ENCODE results near the gene NPLOC4. TPM values are rescaled to one million over a fixed set of nuclear protein-coding genes. Genes with fewer than 3 reads are reported as not detected.

NPLOC4 gene
- total and polyA plus RNA-seq, 2 of the 13 experiments (the other 11 are each of a cell fraction or from before 2014, with no cell fraction given), result 57.0 to 97.0 TPM

DNA sequence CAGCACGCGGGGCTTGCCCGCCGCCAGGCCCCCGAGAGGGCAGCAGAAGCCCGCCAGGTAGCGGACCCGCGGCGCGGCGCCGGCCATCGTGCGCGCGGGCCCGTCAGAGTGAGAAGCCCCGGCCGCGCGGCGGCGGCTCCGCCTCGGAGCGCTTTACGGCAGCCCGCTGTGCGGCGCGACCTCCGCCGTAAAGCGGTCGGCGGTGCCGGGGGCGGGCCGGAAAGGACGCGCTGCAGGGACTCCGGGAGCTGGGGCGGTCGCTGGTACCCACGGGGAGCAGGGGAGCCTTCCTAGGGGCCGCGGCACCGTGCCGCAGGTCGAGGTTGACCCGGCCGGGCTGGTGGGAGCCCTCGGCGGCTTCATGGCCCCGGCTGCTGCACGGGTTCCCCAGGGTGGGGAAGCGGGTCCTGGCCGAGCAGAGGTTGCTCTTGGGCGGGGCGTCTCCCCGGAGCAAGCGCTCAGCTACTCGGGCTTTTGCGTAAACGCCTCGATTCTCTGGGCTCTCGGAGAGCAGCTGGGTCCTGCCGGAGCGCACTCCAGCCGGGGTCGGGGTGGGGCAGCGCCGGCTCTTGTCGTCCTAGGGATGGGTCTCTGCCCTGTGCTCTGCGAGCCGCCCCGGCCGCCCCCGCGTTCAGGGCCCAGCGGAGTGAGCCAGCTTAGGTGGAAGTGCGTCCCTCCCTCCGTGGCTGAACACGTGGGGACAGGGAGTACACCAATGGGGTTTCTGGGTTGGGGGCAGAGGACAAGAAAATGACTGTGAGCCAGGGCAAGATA, 84.5 kb downstream of the NPLOC4 start, which contains the start of gene FAAP100 (continued):
- TF ChIP-seq AGO1 (IDR thresholded peaks at IDR 0.05; ENCODE audit: low read depth, low read length, poor library complexity, severe bottlenecking) (peak; percentile 75), WIZ (CRISPR knock-in tag; IDR thresholded peaks at IDR 0.05) (no peak), HHEX (CRISPR knock-in tag; IDR thresholded peaks at IDR 0.05) (no peak), RNF2 (conservative IDR thresholded peaks at IDR 0.05; ENCODE audit: low read depth) (0 out of 2 replicates have a peak, but pooled peaks have one; percentile 50), ZNF446 (CRISPR knock-in tag; IDR thresholded peaks at IDR 0.05) (peak; percentile 80), NONO (IDR thresholded peaks at IDR 0.05) (no peak), NONO (CRISPR knock-in tag; conservative IDR thresholded peaks at IDR 0.05) (peak; percentile 86), ZFP41 (CRISPR knock-in tag; IDR thresholded peaks at IDR 0.05; ENCODE audit: borderline replicate concordance) (0 out of 2 replicates have a peak, but pooled peaks have one; percentile 26), ZNF296 (CRISPR knock-in tag; conservative IDR thresholded peaks at IDR 0.05) (0 out of 2 replicates have a peak, but pooled peaks have one; percentile 57), EHMT2 (IDR thresholded peaks at IDR 0.05; ENCODE audit: borderline replicate concordance, low read depth, low read length) (no peak), POLR2AphosphoS5 (IDR thresholded peaks at IDR 0.05; ENCODE audit: low read depth, low read length) (peak; percentile 82), ZNF256 (CRISPR knock-in tag; conservative IDR thresholded peaks at IDR 0.05) (no peak), IKZF4 (CRISPR knock-in tag; IDR thresholded peaks at IDR 0.05; ENCODE audit: borderline replicate concordance, low read depth, not compliant biosample characterization) (peak; percentile 78), FOXK2 (IDR thresholded peaks at IDR 0.05) (no peak), PAX8 (CRISPR knock-in tag; IDR thresholded peaks at IDR 0.05; ENCODE audit: borderline replicate concordance) (0 out of 2 replicates have a peak, but pooled peaks have one; percentile 50), ZNF782 (CRISPR knock-in tag; IDR thresholded peaks at IDR 0.05; ENCODE audit: borderline replicate concordance) (no peak), ZNF563 (CRISPR knock-in tag; IDR thresholded peaks at IDR 0.05) (peak; percentile 93; the same call in 1 of the 2 replicates)
- TF ChIP-seq, protein P1, sequence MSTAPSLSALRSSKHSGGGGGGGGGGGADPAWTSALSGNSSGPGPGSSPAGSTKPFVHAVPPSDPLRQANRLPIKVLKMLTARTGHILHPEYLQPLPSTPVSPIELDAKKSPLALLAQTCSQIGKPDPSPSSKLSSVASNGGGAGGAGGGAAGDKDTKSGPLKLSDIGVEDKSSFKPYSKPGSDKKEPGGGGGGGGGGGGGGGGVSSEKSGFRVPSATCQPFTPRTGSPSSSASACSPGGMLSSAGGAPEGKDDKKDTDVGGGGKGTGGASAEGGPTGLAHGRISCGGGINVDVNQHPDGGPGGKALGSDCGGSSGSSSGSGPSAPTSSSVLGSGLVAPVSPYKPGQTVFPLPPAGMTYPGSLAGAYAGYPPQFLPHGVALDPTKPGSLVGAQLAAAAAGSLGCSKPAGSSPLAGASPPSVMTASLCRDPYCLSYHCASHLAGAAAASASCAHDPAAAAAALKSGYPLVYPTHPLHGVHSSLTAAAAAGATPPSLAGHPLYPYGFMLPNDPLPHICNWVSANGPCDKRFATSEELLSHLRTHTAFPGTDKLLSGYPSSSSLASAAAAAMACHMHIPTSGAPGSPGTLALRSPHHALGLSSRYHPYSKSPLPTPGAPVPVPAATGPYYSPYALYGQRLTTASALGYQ (CRISPR knock-in tag; IDR thresholded peaks at IDR 0.05), result peak; percentile 63; the same call in 1 of the 2 replicates
- TF ChIP-seq, protein P2, sequence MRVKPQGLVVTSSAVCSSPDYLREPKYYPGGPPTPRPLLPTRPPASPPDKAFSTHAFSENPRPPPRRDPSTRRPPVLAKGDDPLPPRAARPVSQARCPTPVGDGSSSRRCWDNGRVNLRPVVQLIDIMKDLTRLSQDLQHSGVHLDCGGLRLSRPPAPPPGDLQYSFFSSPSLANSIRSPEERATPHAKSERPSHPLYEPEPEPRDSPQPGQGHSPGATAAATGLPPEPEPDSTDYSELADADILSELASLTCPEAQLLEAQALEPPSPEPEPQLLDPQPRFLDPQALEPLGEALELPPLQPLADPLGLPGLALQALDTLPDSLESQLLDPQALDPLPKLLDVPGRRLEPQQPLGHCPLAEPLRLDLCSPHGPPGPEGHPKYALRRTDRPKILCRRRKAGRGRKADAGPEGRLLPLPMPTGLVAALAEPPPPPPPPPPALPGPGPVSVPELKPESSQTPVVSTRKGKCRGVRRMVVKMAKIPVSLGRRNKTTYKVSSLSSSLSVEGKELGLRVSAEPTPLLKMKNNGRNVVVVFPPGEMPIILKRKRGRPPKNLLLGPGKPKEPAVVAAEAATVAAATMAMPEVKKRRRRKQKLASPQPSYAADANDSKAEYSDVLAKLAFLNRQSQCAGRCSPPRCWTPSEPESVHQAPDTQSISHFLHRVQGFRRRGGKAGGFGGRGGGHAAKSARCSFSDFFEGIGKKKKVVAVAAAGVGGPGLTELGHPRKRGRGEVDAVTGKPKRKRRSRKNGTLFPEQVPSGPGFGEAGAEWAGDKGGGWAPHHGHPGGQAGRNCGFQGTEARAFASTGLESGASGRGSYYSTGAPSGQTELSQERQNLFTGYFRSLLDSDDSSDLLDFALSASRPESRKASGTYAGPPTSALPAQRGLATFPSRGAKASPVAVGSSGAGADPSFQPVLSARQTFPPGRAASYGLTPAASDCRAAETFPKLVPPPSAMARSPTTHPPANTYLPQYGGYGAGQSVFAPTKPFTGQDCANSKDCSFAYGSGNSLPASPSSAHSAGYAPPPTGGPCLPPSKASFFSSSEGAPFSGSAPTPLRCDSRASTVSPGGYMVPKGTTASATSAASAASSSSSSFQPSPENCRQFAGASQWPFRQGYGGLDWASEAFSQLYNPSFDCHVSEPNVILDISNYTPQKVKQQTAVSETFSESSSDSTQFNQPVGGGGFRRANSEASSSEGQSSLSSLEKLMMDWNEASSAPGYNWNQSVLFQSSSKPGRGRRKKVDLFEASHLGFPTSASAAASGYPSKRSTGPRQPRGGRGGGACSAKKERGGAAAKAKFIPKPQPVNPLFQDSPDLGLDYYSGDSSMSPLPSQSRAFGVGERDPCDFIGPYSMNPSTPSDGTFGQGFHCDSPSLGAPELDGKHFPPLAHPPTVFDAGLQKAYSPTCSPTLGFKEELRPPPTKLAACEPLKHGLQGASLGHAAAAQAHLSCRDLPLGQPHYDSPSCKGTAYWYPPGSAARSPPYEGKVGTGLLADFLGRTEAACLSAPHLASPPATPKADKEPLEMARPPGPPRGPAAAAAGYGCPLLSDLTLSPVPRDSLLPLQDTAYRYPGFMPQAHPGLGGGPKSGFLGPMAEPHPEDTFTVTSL (CRISPR knock-in tag; IDR thresholded peaks at IDR 0.05; ENCODE audit: borderline replicate concordance), result no peak; the same call in 1 of the 2 replicates
- TF ChIP-seq, protein P3, sequence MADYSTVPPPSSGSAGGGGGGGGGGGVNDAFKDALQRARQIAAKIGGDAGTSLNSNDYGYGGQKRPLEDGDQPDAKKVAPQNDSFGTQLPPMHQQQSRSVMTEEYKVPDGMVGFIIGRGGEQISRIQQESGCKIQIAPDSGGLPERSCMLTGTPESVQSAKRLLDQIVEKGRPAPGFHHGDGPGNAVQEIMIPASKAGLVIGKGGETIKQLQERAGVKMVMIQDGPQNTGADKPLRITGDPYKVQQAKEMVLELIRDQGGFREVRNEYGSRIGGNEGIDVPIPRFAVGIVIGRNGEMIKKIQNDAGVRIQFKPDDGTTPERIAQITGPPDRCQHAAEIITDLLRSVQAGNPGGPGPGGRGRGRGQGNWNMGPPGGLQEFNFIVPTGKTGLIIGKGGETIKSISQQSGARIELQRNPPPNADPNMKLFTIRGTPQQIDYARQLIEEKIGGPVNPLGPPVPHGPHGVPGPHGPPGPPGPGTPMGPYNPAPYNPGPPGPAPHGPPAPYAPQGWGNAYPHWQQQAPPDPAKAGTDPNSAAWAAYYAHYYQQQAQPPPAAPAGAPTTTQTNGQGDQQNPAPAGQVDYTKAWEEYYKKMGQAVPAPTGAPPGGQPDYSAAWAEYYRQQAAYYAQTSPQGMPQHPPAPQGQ (CRISPR knock-in tag; IDR thresholded peaks at IDR 0.05; ENCODE audit: borderline replicate concordance), result no peak

Data from HepG2 (cell line).